ENCODE results near the gene MYLK4. TPM values are rescaled to one million over a fixed set of nuclear protein-coding genes. Genes with fewer than 3 reads are reported as not detected.

MYLK4 gene
- total RNA-seq, 1 donor from 2014 or later: 0.23 TPM

DNA sequence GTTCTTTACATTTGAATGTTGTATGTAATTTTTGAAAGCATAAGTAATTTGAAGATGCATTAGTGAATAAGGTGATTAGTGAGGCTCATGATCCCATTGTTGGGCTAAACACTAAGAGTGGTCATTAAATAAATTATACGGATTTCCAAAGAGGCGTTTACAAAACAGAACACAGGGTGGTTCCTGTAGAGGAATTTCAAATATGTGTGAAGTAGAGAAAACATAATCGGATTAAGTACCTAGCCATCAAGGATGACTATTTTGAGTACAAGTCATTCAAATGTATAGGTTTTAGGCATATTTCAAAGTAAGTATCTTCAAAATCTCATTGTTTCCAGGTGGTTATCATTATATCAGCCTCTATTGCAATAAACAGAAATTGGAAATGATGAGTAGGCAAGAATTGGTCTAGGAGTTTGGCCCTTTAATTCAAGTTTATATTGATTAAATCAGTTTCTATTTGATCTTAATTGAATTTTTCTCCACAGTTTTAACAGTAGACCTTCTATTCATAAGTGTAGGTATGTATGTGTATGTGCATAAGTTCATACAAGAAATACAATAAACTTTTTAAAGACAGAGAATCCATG, 94.8 kb downstream of the MYLK4 start:
- H3K4me3 Mint-ChIP-seq (ENCODE audit: unreplicated experiment): no peak overlapping the region
- H3K4me3 ChIP-seq (ENCODE audit: insufficient read depth, low read depth, low read length): no peak overlapping the region
- H3K9me3 Mint-ChIP-seq (ENCODE audit: unreplicated experiment): peaks cover 8% of the 10 kb centered on the region
- H3K27ac ChIP-seq (ENCODE audit: low read depth, low read length): no peak overlapping the region
- no peaks in the 10 kb centered on the region for H3K27me3 Mint-ChIP-seq (ENCODE audit: low read depth, unreplicated experiment)
- no peaks in the 10 kb centered on the region for H3K27me3 ChIP-seq (ENCODE audit: insufficient read depth, low read length)
- no peak for TF ChIP-seq EZH2 (IDR thresholded peaks at IDR 0.05; ENCODE audit: insufficient read depth, low read length)
- TF ChIP-seq, protein P1, sequence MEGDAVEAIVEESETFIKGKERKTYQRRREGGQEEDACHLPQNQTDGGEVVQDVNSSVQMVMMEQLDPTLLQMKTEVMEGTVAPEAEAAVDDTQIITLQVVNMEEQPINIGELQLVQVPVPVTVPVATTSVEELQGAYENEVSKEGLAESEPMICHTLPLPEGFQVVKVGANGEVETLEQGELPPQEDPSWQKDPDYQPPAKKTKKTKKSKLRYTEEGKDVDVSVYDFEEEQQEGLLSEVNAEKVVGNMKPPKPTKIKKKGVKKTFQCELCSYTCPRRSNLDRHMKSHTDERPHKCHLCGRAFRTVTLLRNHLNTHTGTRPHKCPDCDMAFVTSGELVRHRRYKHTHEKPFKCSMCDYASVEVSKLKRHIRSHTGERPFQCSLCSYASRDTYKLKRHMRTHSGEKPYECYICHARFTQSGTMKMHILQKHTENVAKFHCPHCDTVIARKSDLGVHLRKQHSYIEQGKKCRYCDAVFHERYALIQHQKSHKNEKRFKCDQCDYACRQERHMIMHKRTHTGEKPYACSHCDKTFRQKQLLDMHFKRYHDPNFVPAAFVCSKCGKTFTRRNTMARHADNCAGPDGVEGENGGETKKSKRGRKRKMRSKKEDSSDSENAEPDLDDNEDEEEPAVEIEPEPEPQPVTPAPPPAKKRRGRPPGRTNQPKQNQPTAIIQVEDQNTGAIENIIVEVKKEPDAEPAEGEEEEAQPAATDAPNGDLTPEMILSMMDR (IDR thresholded peaks at IDR 0.05; ENCODE audit: insufficient read depth, low read depth, low read length): no peak
- no peak overlapping the region for H3K4me2 ChIP-seq (ENCODE audit: low read length)
- no peaks in the 10 kb centered on the region for H4K20me1 ChIP-seq (ENCODE audit: insufficient read depth, low read length)
- DNase-seq (ENCODE audit: low read depth) (no peak), FAIRE-seq (no peak)
- no peak overlapping the region for H2AFZ ChIP-seq (ENCODE audit: low read depth, low read length)
- H3K9ac ChIP-seq (ENCODE audit: low read length): no peak overlapping the region
- no peaks in the 10 kb centered on the region for H3K4me1 ChIP-seq (ENCODE audit: insufficient read depth, low read length)
- H3K79me2 ChIP-seq (ENCODE audit: insufficient read depth, low read length): no peaks in the 10 kb centered on the region
- H3K36me3 Mint-ChIP-seq (ENCODE audit: low read depth, unreplicated experiment): no peaks in the 10 kb centered on the region
- H3K36me3 ChIP-seq (ENCODE audit: insufficient read depth, low read length): no peaks in the 10 kb centered on the region
- no peak overlapping the region for H3K27ac Mint-ChIP-seq (ENCODE audit: unreplicated experiment)
- no peaks in the 10 kb centered on the region for H3K9me3 ChIP-seq (ENCODE audit: insufficient read depth, low read depth, low read length)
- H3K4me1 Mint-ChIP-seq (ENCODE audit: low read depth, unreplicated experiment): peaks cover 8% of the 10 kb centered on the region

- no peak overlapping the region for H3K4me2 ChIP-seq (ENCODE audit: low read length)
- no peak overlapping the region for H2AFZ ChIP-seq (ENCODE audit: low read depth, low read length)
- TF ChIP-seq EZH2 (IDR thresholded peaks at IDR 0.05; ENCODE audit: insufficient read depth, low read length): no peak
- TF ChIP-seq, protein P1 (IDR thresholded peaks at IDR 0.05; ENCODE audit: insufficient read depth, low read depth, low read length): no peak
- no peaks in the 10 kb centered on the region for H4K20me1 ChIP-seq (ENCODE audit: insufficient read depth, low read length)
- H3K9me3 Mint-ChIP-seq (ENCODE audit: unreplicated experiment): peaks cover 8% of the 10 kb centered on the region
- no peaks in the 10 kb centered on the region for H3K27me3 ChIP-seq (ENCODE audit: insufficient read depth, low read length)
- no peaks in the 10 kb centered on the region for H3K36me3 ChIP-seq (ENCODE audit: insufficient read depth, low read length)
- FAIRE-seq: no peak
- DNase-seq (ENCODE audit: low read depth): no peak
- H3K79me2 ChIP-seq (ENCODE audit: insufficient read depth, low read length): no peaks in the 10 kb centered on the region
- H3K27ac ChIP-seq (ENCODE audit: low read depth, low read length): no peak overlapping the region
- no peak overlapping the region for H3K27ac Mint-ChIP-seq (ENCODE audit: unreplicated experiment)
- H3K4me3 Mint-ChIP-seq (ENCODE audit: unreplicated experiment): no peak overlapping the region
- no peaks in the 10 kb centered on the region for H3K9me3 ChIP-seq (ENCODE audit: insufficient read depth, low read depth, low read length)
- no peak overlapping the region for H3K4me3 ChIP-seq (ENCODE audit: insufficient read depth, low read depth, low read length)
- no peaks in the 10 kb centered on the region for H3K4me1 ChIP-seq (ENCODE audit: insufficient read depth, low read length)
- H3K27me3 Mint-ChIP-seq (ENCODE audit: low read depth, unreplicated experiment): no peaks in the 10 kb centered on the region
- H3K36me3 Mint-ChIP-seq (ENCODE audit: low read depth, unreplicated experiment): no peaks in the 10 kb centered on the region
- H3K4me1 Mint-ChIP-seq (ENCODE audit: low read depth, unreplicated experiment): no peaks in the 10 kb centered on the region
- H3K9ac ChIP-seq (ENCODE audit: low read length): no peak overlapping the region
Measured at GRCh38 chr6:2653369-2654032, 97.2 kb downstream of the MYLK4 start.

DNA sequence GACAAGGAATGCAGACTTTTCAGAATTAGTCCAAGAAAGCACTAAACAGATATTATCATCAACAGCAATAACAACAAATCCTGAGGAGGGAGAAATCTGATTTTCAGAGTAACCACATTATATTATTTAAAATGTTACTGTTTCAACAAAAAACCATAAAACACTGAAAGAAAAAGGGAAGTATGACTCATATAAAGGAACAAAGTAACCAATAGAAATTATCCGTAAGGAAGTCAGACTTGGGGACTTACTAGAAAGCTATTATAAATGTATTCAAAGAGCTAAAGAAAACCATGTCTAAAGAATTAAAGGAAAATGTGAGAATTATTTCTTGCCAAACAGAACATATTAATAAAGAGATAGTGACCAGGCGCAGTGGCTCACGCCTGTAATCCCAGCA, 98.1 kb downstream of the MYLK4 start:
- Histone ChIP-seq H3K36me3 (ENCODE audit: insufficient read depth, low read length) (no peaks in the 10 kb centered on the region), H3K4me1 (ENCODE audit: insufficient read depth, low read length) (no peaks in the 10 kb centered on the region), H3K27me3 (ENCODE audit: insufficient read depth, low read length) (no peaks in the 10 kb centered on the region), H3K9ac (ENCODE audit: low read length) (no peak overlapping the region), H4K20me1 (ENCODE audit: insufficient read depth, low read length) (no peaks in the 10 kb centered on the region), H3K79me2 (ENCODE audit: insufficient read depth, low read length) (no peaks in the 10 kb centered on the region), H2AFZ (ENCODE audit: low read depth, low read length) (no peak overlapping the region), H3K4me3 (ENCODE audit: insufficient read depth, low read depth, low read length) (no peak overlapping the region), H3K27ac (ENCODE audit: low read depth, low read length) (no peak overlapping the region), H3K4me2 (ENCODE audit: low read length) (no peak overlapping the region), H3K9me3 (ENCODE audit: insufficient read depth, low read depth, low read length) (no peaks in the 10 kb centered on the region)
- no peaks in the 10 kb centered on the region for H3K36me3 Mint-ChIP-seq (ENCODE audit: low read depth, unreplicated experiment)
- no peak for FAIRE-seq
- no peak overlapping the region for H3K27ac Mint-ChIP-seq (ENCODE audit: unreplicated experiment)
- H3K4me3 Mint-ChIP-seq (ENCODE audit: unreplicated experiment): no peak overlapping the region
- no peaks in the 10 kb centered on the region for H3K27me3 Mint-ChIP-seq (ENCODE audit: low read depth, unreplicated experiment)
- H3K4me1 Mint-ChIP-seq (ENCODE audit: low read depth, unreplicated experiment): no peaks in the 10 kb centered on the region
- H3K9me3 Mint-ChIP-seq (ENCODE audit: unreplicated experiment): peaks cover 8% of the 10 kb centered on the region
- TF ChIP-seq, protein P1 (IDR thresholded peaks at IDR 0.05; ENCODE audit: insufficient read depth, low read depth, low read length): no peak
- no peak for TF ChIP-seq EZH2 (IDR thresholded peaks at IDR 0.05; ENCODE audit: insufficient read depth, low read length)
- DNase-seq (ENCODE audit: low read depth): no peak

All from astrocyte (in vitro differentiated cells and primary cell).